ENCODE data around the gene ENO2.

GRCh38 chr12:6894321-6894720, 20.1 kb upstream of the ENO2 start:
- TF ChIP-seq POLR2A (IDR thresholded peaks at IDR 0.05; ENCODE audit: low read depth, low read length) (no peak), TAF1 (IDR thresholded peaks at IDR 0.05; ENCODE audit: borderline replicate concordance, low read depth, low read length) (no peak), POLR2AphosphoS5 (IDR thresholded peaks at IDR 0.05; ENCODE audit: low read depth, low read length) (no peak)
